GM12878 (cell line): ENCODE measurements around the gene ABHD17C. TPM values are rescaled to one million over a fixed set of nuclear protein-coding genes. Genes with fewer than 3 reads are reported as not detected.

ENCODE experiments used
- ATAC-seq: fragments of 200-7000 bp; cut with Tn5 transposase; 3 replicates; pipeline ENCODE4 v1.9.1; 2020; ENCODE audit warnings: mild to moderate bottlenecking, moderate library complexity
- BruUV-seq: library from RNA; stranded (reverse); fragments of 400-500 nt; replicated peaks from 2 replicates; lab custom pipeline; 2021; lab: Mats Ljungman, UMichigan
- CTCF ChIA-PET: fragments of 300-600 bp; sonication (Branson Sonifier 250); formaldehyde crosslinking; extraction: SDS; loops from one replicate; lab custom pipeline; 2021; ENCODE audit warnings: inconsistent platforms; lab: Yijun Ruan, JAX
- POLR2A ChIA-PET: fragments of 350-600 bp; formaldehyde crosslinking; extraction: SDS; loops from one replicate; lab custom pipeline; 2021; ENCODE audit warnings: inconsistent platforms; lab: Charles Lee
- RAD21 ChIA-PET: fragments of 300-600 bp; sonication (Branson Sonifier 250); formaldehyde crosslinking; loops from one replicate; lab custom pipeline; 2023; ENCODE audit warnings: antibody characterized with exemption; ENCODE audit not compliant: unreplicated experiment; lab: Charles Lee
- SMC1A ChIA-PET: fragments of 300-600 bp; sonication (Branson Sonifier 250); formaldehyde crosslinking; loops from one replicate; lab custom pipeline; 2023; ENCODE audit not compliant: unreplicated experiment, uncharacterized antibody; lab: Charles Lee
- DNase-seq: peaks from one replicate; pipeline ENCODE4 v3.0.0-alpha.2; 2011; ENCODE audit warnings: low read depth, low spot score
- FAIRE-seq: peaks from 3 replicates; lab custom pipeline; 2011; peaks lifted over from hg19 to GRCh38; lab: Jason Lieb, UNC
- H2AFZ ChIP-seq: 2 replicates; pipeline ENCODE4 v1.6.0; 2011; ENCODE audit warnings: low read depth, low read length, control low read depth; ENCODE audit not compliant: control insufficient read depth
- H3K27ac ChIP-seq: 2 replicates; pipeline ENCODE4 v1.5.1; 2011; ENCODE audit warnings: control low read depth; ENCODE audit not compliant: control insufficient read depth, insufficient read depth
- H3K27me3 ChIP-seq, 2 experiments: replicated peaks in 1 of 2; 2 replicates each; pipeline versions ENCODE4 v1.6.0 to v1.6.1; 2011; ENCODE audit warnings: low read length in 1 of 2; ENCODE audit not compliant: control insufficient read depth in 2 of 2, insufficient read depth in 2 of 2
- H3K36me3 ChIP-seq, 2 experiments: 2 replicates each; pipeline ENCODE4 v1.5.1; 2011; ENCODE audit warnings: low read length in 1 of 2; ENCODE audit not compliant: control insufficient read depth in 2 of 2, insufficient read depth in 2 of 2
- H3K4me1 ChIP-seq: 2 replicates; pipeline ENCODE4 v1.6.1; 2011; ENCODE audit warnings: mild to moderate bottlenecking, low read length, moderate library complexity, mixed read lengths; ENCODE audit not compliant: control insufficient read depth, insufficient read depth
- H3K4me2 ChIP-seq: 2 replicates; pipeline ENCODE4 v1.6.0; 2011; ENCODE audit warnings: control low read depth; ENCODE audit not compliant: control insufficient read depth, insufficient read depth
- H3K4me3 ChIP-seq: fragments of 200-600 bp; sonication (generic); 2 replicates; pipeline ENCODE4 v1.5.1; 2016
- H3K79me2 ChIP-seq: 2 replicates; pipeline ENCODE4 v1.6.0; 2011; ENCODE audit warnings: low read length; ENCODE audit not compliant: control insufficient read depth, insufficient read depth
- H3K9ac ChIP-seq: 2 replicates; pipeline ENCODE4 v1.8.0; 2011; ENCODE audit warnings: low read length, control low read depth, mixed read lengths; ENCODE audit not compliant: control insufficient read depth, insufficient read depth
- H3K9me3 ChIP-seq: replicated peaks from 3 replicates; pipeline ENCODE4 v1.5.1; 2011; ENCODE audit warnings: mild to moderate bottlenecking, low read length; ENCODE audit not compliant: control insufficient read depth, insufficient read depth
- H4K20me1 ChIP-seq: 2 replicates; pipeline ENCODE4 v1.6.0; 2011; ENCODE audit not compliant: control insufficient read depth, insufficient read depth
- CEBPZ ChIP-seq: fragments of 150-350 bp; IDR thresholded peaks from 2 replicates; pipeline ENCODE4 v1.6.1; 2016; ENCODE audit warnings: low read depth, low read length
- POLR2AphosphoS2 ChIP-seq: IDR thresholded peaks from 2 replicates; pipeline ENCODE4 v1.6.1; 2011; ENCODE audit warnings: low read depth, mild to moderate bottlenecking, low read length, improper control_type of control experiment, moderate library complexity
- POLR2AphosphoS5 ChIP-seq: IDR thresholded peaks from 2 replicates; pipeline ENCODE4 v1.6.1; 2011; ENCODE audit warnings: mild to moderate bottlenecking, low read length, inconsistent platforms
- SMC3 ChIP-seq: IDR thresholded peaks from 2 replicates; pipeline ENCODE4 v1.6.1; 2011; ENCODE audit warnings: low read length, improper control_type of control experiment, borderline replicate concordance
- STAT3 ChIP-seq: IDR thresholded peaks from 2 replicates; pipeline ENCODE4 v1.6.1; 2011; ENCODE audit warnings: low read depth, low read length, improper control_type of control experiment
- TBL1XR1 ChIP-seq: IDR thresholded peaks from 2 replicates; pipeline ENCODE4 v1.6.1; 2012; ENCODE audit warnings: low read depth, low read length, improper control_type of control experiment
- USF1 ChIP-seq: IDR thresholded peaks from 2 replicates; pipeline ENCODE4 v1.6.1; 2011; ENCODE audit warnings: borderline replicate concordance, low read depth, mild to moderate bottlenecking, moderate library complexity, mixed read lengths, low read length; ENCODE audit not compliant: insufficient read depth; ENCODE audit errors: extremely low read length
- ZNF384 ChIP-seq: IDR thresholded peaks from 2 replicates; pipeline ENCODE4 v1.6.1; 2012; ENCODE audit warnings: low read depth, mild to moderate bottlenecking, low read length, improper control_type of control experiment, borderline replicate concordance
- WGBS: methylation state at CpG from one replicate; pipeline ENCODE4 v1.1.6; 2016; ENCODE audit warnings: low lambda C conversion rate; ENCODE audit not compliant: insufficient replicate concordance, insufficient coverage; ENCODE audit errors: missing lambda C conversion rate; 5-methylcytosine and 5-hydroxymethylcytosine counted together
- in situ Hi-C: fragments of 300-500 bp; cut with MboI; formaldehyde crosslinking; loops from 9 replicates; pipeline ENCODE4 v1.14.3; 2018; ENCODE audit warnings: mixed read lengths
- intact Hi-C: fragments of 100-400 bp; cut with micrococcal nuclease; formaldehyde crosslinking; loops from one replicate; pipeline ENCODE4 v1.14.2; 2022; ENCODE audit not compliant: unreplicated experiment
- polyA plus RNA-seq, 11 experiments: library from polyadenylated mRNA; depleted of rRNA in 4 of 11; unstranded in 6 of 11; stranded (reverse) in 5 of 11; fragments of >200 nt; fragmentation: Nextera tagmentation in 4 of 11; fragmentation: Illumina TruSeq in 1 of 11; extraction: Ambion mirVana in 4 of 11; extraction: Trizol in 1 of 11; gene quantifications; 1 replicate in 1 of 11; 2 replicates in 10 of 11; pipeline versions ENCODE4 v1.2.1 to v1.2.3, GENCODE V29; 2011 to 2016; ENCODE audit warnings: inconsistent platforms in 2 of 11, missing spikeins in 2 of 11, low read depth in 1 of 11
- total RNA-seq, 4 experiments: library from RNA; depleted of rRNA in 3 of 4; stranded (reverse); fragments of >200 nt in 3 of 4; fragmentation: Illumina TruSeq in 1 of 4; extraction: Trizol in 1 of 4; gene quantifications; 2 replicates each; pipeline versions ENCODE4 v1.2.1 to v1.2.3, GENCODE V29; 2013 to 2021
- TF ChIP-seq, protein P1 (sequence below): IDR thresholded peaks from 2 replicates; pipeline ENCODE4 v1.6.1; 2012; ENCODE audit warnings: low read depth, low read length, improper control_type of control experiment

ABHD17C gene
- total and polyA plus RNA-seq, 10 of the 15 experiments (the other 5 are each of a cell fraction or from before 2014, with no cell fraction given): 0.92 to 11.4 (median 5.5) TPM

- ATAC-seq: no peak
- no peak for DNase-seq
- 35% methylated on average over 7 of the region's 7 CpGs for WGBS
- H3K79me2 ChIP-seq: no peaks in the 10 kb centered on the region
- TF ChIP-seq SMC3 (no peak), ZNF384 (no peak), POLR2AphosphoS5 (no peak), CEBPZ (no peak), STAT3 (no peak), TBL1XR1 (no peak), USF1 (no peak), POLR2AphosphoS2 (no peak)
- TF ChIP-seq, protein P1, sequence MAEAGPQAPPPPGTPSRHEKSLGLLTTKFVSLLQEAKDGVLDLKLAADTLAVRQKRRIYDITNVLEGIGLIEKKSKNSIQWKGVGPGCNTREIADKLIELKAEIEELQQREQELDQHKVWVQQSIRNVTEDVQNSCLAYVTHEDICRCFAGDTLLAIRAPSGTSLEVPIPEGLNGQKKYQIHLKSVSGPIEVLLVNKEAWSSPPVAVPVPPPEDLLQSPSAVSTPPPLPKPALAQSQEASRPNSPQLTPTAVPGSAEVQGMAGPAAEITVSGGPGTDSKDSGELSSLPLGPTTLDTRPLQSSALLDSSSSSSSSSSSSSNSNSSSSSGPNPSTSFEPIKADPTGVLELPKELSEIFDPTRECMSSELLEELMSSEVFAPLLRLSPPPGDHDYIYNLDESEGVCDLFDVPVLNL: no peak
- TF ChIP-seq, all 136 proteins: peak for 0
- no peak for FAIRE-seq
- intact Hi-C loops (no loop called here), in situ Hi-C loops (loop anchor here (10.0 kb wide), 1 partner anchor 205 kb away; no protein-coding TSS in a partner anchor)
- Histone ChIP-seq H3K4me3 (no peak overlapping the region), H3K4me2 (no peak overlapping the region), H4K20me1 (no peaks in the 10 kb centered on the region), H3K9me3 (no peaks in the 10 kb centered on the region), H3K36me3 (no peaks in the 10 kb centered on the region), H2AFZ (no peak overlapping the region), H3K27me3 (no peaks in the 10 kb centered on the region), H3K27ac (no peak overlapping the region), H3K4me1 (no peaks in the 10 kb centered on the region), H3K9ac (no peak overlapping the region)
- CTCF ChIA-PET: no interaction called here
- no TSS peak for BruUV-seq
- RAD21 ChIA-PET: no interaction called here
- POLR2A ChIA-PET: interaction anchor here (0.7 kb wide), 1 partner anchor 140 kb away, joined by 3 read pairs; no protein-coding TSS in a partner anchor
- SMC1A ChIA-PET: no interaction called here
Observed at GRCh38 chr15:80769829-80770705, 75.0 kb downstream of the ABHD17C start.
